ENCODE results near the gene WNT5A. TPM values are rescaled to one million over a fixed set of nuclear protein-coding genes. Genes with fewer than 3 reads are reported as not detected.

WNT5A gene
- total and polyA plus RNA-seq, 2 donors (not counting 3 experiments of a cell fraction or from before 2014, with no cell fraction given), result 0.08 to 0.33 TPM

DNA sequence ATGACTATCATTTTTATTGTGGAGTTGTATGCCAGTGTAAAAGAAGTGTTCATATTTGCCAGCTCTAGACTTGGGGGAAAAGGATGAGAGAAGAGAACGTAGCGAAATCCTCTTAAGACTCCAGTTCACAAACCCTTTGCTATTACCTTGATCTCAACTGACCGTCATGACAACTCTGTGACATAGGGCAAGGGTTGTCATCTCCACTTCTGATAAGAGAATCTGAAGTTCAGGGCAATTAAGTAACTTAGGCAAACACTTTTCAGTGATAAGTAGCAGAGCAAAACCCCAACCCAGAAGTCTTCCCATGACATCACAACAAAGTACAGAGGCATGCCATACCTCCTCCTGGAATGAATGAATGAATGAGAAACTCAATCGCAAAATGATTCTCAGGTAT is 40.3 kb upstream of the WNT5A start:
- ChIA-PET POLR2A (no interaction called here), CTCF (interaction anchor here (1.2 kb wide), 1 partner anchor 15 kb away, joined by 3 read pairs; no protein-coding TSS in a partner anchor)
- Histone ChIP-seq H3K27ac (ENCODE audit: insufficient read depth, low read depth, low read length) (no peak overlapping the region), H3K9me3 (replicated peaks; ENCODE audit: control insufficient read depth, insufficient read depth, low read length) (no peaks in the 10 kb centered on the region), H3K9ac (replicated peaks; ENCODE audit: extremely low read depth, insufficient read depth, low read length) (no peak overlapping the region), H3K36me3 (ENCODE audit: control insufficient read depth in 2 of 2, extremely low read depth in 1 of 2, insufficient read depth in 2 of 2, low read length in 2 of 2) (no peaks in the 10 kb centered on the region), H3K79me2 (ENCODE audit: control insufficient read depth, insufficient read depth, low read length) (no peaks in the 10 kb centered on the region), H3K9me1 (replicated peaks; ENCODE audit: control insufficient read depth, extremely low read depth, insufficient read depth, low read length) (no peaks in the 10 kb centered on the region), H3K27me3 (ENCODE audit: control insufficient read depth in 2 of 2, insufficient read depth in 2 of 2, low read length in 2 of 2) (no peaks in the 10 kb centered on the region), H3K4me1 (ENCODE audit: control insufficient read depth, extremely low read depth, insufficient read depth, low read length) (no peaks in the 10 kb centered on the region), H2AFZ (ENCODE audit: low read depth, low read length) (no peak overlapping the region), H3K4me3 (replicated peaks in 1 of 3; ENCODE audit: insufficient read depth in 1 of 3, low read depth in 1 of 3, low read length in 3 of 3) (no peak overlapping the region), H3K4me2 (ENCODE audit: insufficient read depth, low read length) (no peak overlapping the region), H4K20me1 (replicated peaks; ENCODE audit: control insufficient read depth, extremely low read depth, insufficient read depth, low read length) (no peaks in the 10 kb centered on the region)
- intact Hi-C loops (cut with micrococcal nuclease), result no loop called here
- BruUV-seq (replicated peaks), result no TSS peak
- DNase-seq (ENCODE audit: low read depth, low spot score) (no peak), FAIRE-seq (no peak)
- dilution Hi-C loops (cut with MboI; ENCODE audit: extremely low pct_ligation_motif_present, low sequenced_read_pairs), result no loop called here
- TF ChIP-seq, protein P1, sequence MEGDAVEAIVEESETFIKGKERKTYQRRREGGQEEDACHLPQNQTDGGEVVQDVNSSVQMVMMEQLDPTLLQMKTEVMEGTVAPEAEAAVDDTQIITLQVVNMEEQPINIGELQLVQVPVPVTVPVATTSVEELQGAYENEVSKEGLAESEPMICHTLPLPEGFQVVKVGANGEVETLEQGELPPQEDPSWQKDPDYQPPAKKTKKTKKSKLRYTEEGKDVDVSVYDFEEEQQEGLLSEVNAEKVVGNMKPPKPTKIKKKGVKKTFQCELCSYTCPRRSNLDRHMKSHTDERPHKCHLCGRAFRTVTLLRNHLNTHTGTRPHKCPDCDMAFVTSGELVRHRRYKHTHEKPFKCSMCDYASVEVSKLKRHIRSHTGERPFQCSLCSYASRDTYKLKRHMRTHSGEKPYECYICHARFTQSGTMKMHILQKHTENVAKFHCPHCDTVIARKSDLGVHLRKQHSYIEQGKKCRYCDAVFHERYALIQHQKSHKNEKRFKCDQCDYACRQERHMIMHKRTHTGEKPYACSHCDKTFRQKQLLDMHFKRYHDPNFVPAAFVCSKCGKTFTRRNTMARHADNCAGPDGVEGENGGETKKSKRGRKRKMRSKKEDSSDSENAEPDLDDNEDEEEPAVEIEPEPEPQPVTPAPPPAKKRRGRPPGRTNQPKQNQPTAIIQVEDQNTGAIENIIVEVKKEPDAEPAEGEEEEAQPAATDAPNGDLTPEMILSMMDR (IDR thresholded peaks at IDR 0.05; ENCODE audit: extremely low read depth in 1 of 2, insufficient read depth in 1 of 2, low read depth in 1 of 2, low read length in 2 of 2), result no peak
- TF ChIP-seq POLR2AphosphoS5 (IDR thresholded peaks at IDR 0.05; ENCODE audit: insufficient read depth, low read depth, low read length), result no peak
- TF ChIP-seq GATA2 (IDR thresholded peaks at IDR 0.05; ENCODE audit: insufficient read depth, insufficient read length, low read depth, low read length), result no peak
- no peak for TF ChIP-seq MYC (IDR thresholded peaks at IDR 0.05; ENCODE audit: low read depth, low read length)
- TF ChIP-seq, protein P2, sequence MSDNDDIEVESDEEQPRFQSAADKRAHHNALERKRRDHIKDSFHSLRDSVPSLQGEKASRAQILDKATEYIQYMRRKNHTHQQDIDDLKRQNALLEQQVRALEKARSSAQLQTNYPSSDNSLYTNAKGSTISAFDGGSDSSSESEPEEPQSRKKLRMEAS (IDR thresholded peaks at IDR 0.05; ENCODE audit: insufficient read depth, insufficient read length), result no peak
- no peak for TF ChIP-seq FOS (IDR thresholded peaks at IDR 0.05; ENCODE audit: borderline replicate concordance, insufficient read depth, low read length)
- TF ChIP-seq EZH2 (IDR thresholded peaks at IDR 0.05; ENCODE audit: borderline replicate concordance, low read depth, low read length, severe bottlenecking), result no peak
- no peak for TF ChIP-seq POLR2A (IDR thresholded peaks at IDR 0.05; ENCODE audit: low read depth, low read length)
- TF ChIP-seq JUN (IDR thresholded peaks at IDR 0.05; ENCODE audit: borderline replicate concordance, insufficient read depth, insufficient read length, low read depth), result no peak

Measured in endothelial cell of umbilical vein (primary cell).